Vagina (tissue), 2 donors: Measurements from ENCODE around the gene INSYN1.

Experiments used
- POLR2A ChIP-seq, 2 donors: fragments of 450-650 bp; IDR thresholded peaks; one replicate each; pipeline ENCODE4 v1.6.1; 2017; ENCODE audit warnings: antibody characterized with exemption in 2 of 2, mild to moderate bottlenecking in 2 of 2, moderate library complexity in 2 of 2
- TF ChIP-seq, protein P1 (sequence below), 3 experiments: fragments of 450-650 bp in 2 of 3; fragments of 200-600 bp in 1 of 3; sonication (generic) in 1 of 3; IDR thresholded peaks; one replicate each; pipeline ENCODE4 v1.5.1; 2017 to 2019; ENCODE audit warnings: antibody characterized with exemption in 3 of 3, mild to moderate bottlenecking in 2 of 3, moderate library complexity in 2 of 3

DNA sequence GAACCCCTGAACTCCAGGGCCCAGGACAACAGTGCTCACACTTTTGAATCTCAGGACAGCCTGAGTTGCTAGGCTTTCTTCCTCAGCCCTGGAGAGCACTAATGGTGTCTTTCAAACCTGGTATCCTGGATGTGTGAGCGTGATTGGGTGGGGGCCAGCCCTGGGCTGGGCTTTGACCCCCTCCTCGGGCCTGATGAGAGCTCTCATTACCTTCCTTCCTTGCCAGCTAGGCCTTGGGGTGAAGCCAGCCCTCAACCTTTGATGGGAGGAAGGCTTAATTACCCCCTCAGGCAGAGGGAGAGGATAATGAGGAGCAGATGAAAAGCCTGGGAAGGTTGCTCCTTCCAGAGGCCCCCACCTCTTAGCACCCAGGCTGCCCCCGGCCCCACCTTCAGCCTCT lies 31.1 kb upstream of the INSYN1 start:
- TF ChIP-seq, protein P1, sequence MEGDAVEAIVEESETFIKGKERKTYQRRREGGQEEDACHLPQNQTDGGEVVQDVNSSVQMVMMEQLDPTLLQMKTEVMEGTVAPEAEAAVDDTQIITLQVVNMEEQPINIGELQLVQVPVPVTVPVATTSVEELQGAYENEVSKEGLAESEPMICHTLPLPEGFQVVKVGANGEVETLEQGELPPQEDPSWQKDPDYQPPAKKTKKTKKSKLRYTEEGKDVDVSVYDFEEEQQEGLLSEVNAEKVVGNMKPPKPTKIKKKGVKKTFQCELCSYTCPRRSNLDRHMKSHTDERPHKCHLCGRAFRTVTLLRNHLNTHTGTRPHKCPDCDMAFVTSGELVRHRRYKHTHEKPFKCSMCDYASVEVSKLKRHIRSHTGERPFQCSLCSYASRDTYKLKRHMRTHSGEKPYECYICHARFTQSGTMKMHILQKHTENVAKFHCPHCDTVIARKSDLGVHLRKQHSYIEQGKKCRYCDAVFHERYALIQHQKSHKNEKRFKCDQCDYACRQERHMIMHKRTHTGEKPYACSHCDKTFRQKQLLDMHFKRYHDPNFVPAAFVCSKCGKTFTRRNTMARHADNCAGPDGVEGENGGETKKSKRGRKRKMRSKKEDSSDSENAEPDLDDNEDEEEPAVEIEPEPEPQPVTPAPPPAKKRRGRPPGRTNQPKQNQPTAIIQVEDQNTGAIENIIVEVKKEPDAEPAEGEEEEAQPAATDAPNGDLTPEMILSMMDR (IDR thresholded peaks at IDR 0.05), result no peak
- no peak for TF ChIP-seq POLR2A (IDR thresholded peaks at IDR 0.05)
